Transverse colon (tissue), 4 donors: ENCODE results near the gene CTAGE1.

Source experiments
- CTCF ChIP-seq, 5 experiments: fragments of 200-600 bp in 3 of 5; fragments of 450-650 bp in 2 of 5; sonication (generic) in 3 of 5; IDR thresholded peaks; 1 replicate in 2 of 5; 2 replicates in 3 of 5; pipeline ENCODE4 v1.5.1; 2016 to 2017; ENCODE audit warnings: antibody characterized with exemption in 5 of 5, inconsistent platforms in 3 of 5, mild to moderate bottlenecking in 2 of 5, moderate library complexity in 1 of 5
- POLR2A ChIP-seq: fragments of 450-650 bp; IDR thresholded peaks from one replicate; pipeline ENCODE4 v1.6.1; 2016; ENCODE audit warnings: antibody characterized with exemption, mild to moderate bottlenecking, moderate library complexity
- POLR2AphosphoS5 ChIP-seq, 3 donors: sonication (generic); formaldehyde crosslinking; IDR thresholded peaks; one replicate each; pipeline ENCODE4 v1.6.1; 2016; ENCODE audit warnings: antibody characterized with exemption in 3 of 3

DNA sequence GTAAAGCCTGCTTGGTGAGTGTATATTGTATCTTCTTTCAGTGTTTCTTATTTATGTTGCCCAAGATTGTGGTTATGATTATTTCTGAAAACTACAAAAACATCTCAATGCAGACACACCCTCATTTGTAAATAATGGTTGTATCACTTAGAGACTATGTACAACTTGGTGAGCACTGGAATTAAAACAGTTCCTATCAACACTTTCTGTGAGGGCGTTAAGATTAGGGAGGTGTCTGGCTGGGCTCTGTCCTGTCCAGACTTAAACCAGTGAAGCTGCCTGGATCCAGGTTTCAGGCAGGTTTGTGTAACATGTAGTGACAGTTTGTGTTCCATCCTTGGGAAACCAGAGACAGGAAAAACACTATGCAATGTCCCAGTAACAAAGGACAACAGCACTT, 49.7 kb downstream of the CTAGE1 start:
- TF ChIP-seq CTCF (IDR thresholded peaks at IDR 0.05) (no peak), POLR2A (no peak), POLR2AphosphoS5 (IDR thresholded peaks at IDR 0.05) (no peak)
